GM12891 (cell line): ENCODE measurements around the gene AGPAT4.

ENCODE experiments used
- POLR2AphosphoS5 ChIP-seq: IDR thresholded peaks from 2 replicates; pipeline ENCODE4 v1.6.1; 2011; ENCODE audit warnings: low read depth, low read length, control low read depth
- TAF1 ChIP-seq: IDR thresholded peaks from 2 replicates; pipeline ENCODE4 v1.6.1; 2011; ENCODE audit warnings: low read depth, low read length, control low read depth

DNA sequence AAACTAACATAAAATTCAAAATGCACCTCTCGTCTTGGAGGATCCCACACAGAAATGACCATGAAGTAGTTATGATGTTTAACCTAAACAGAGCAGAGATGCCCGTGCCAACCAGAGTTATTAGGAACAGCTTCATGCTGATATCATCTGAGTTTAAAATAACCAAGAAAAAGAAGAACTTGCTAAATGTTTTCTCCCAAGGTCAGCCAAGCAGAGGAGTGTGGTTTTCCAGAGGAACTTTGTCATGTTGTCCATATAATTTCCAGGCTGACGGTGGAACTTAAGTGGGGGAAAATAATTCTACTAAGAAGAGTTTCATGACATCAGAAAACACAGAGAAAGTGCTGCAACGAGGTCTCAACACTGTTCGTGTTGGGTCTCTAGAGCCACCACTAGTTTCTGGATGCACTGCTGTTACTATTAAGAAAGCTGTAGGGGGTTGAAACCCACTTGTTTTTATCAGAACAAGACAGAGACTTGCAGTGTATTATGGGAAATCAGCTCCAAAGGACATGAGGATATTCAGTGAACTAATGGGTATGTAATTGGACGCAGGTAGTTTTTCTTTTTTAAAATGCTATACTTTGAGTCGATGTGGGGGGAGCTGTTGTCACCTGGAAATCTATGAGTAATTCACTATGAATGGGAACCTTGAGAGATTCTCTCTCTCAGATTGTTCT, 5.2 kb downstream of the AGPAT4 start:
- TF ChIP-seq POLR2AphosphoS5, result no peak
- TF ChIP-seq TAF1, result no peak
